ENCODE results near the gene LASP1. TPM values are rescaled to one million over a fixed set of nuclear protein-coding genes. Genes with fewer than 3 reads are reported as not detected.
A peak's percentile ranks its signal among the peaks of the same experiment; 100 is the strongest.

Gene LASP1, protein sequence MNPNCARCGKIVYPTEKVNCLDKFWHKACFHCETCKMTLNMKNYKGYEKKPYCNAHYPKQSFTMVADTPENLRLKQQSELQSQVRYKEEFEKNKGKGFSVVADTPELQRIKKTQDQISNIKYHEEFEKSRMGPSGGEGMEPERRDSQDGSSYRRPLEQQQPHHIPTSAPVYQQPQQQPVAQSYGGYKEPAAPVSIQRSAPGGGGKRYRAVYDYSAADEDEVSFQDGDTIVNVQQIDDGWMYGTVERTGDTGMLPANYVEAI
- total RNA-seq (2014; rRNA removed; shearing (Covaris generic)) (139 and 173 TPM in 2 replicates), polyA plus RNA-seq (2016; fragmentation: Nextera tagmentation; extraction: Ambion mirVana) (48.5 and 48.7 TPM in 2 replicates)
- long read RNA-seq, full-length matches to known transcripts = 13 of 20 reads
- long read RNA-seq, partial matches to known transcripts = 0 of 20 reads
- long read RNA-seq, other reads (novel, unspliced or antisense) = 7 of 20 reads

DNA sequence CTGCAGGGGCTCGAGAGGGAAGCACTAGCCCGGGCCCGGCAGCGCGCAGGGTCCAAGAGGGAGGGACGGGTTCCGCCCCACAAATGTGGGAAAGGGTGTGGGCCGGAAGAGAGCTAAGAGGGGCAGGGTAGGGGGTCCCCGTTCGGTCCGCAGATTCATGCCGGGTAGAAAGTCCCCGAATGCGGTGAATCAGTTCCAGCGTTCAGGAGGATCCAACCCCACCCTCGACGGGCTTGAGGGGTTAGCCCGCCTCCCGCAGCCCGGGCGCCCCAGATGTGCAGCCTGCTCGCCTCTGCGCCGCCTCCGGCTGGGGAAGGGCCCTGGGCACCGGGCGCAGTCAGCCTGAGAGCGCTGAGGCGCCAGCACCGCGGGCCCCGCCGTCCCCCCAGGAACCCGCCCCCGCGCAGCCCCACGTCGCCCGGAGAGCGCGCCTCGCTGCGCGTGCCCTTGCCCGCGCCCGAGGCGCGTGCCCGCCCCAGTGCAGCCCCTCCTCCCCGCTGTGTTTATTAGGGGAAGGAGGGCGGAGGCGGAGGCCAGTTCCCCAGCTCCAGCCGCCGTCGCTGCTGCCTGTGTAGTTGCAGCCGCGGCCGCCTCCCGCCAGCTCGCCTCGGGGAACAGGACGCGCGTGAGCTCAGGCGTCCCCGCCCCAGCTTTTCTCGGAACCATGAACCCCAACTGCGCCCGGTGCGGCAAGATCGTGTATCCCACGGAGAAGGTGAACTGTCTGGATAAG is at the start of gene LASP1:
LASP1 (plus strand) TSS at position 533 of the 733 bp plus-strand sequence; CDS start at position 665, 132 bp downstream.
- Histone ChIP-seq H3K4me2 (peak within 1 kb of the TSS; percentile 97), H2AFZ (peak within 1 kb of the TSS; percentile 72; the same call in 1 of the 2 replicates), H3K79me2 (replicated peaks; ENCODE audit: insufficient read depth) (peaks cover 41% of the 10 kb centered on the region), H3K36me3 (ENCODE audit: insufficient read depth) (no peaks in the 10 kb centered on the region), H3K27ac (ENCODE audit: low read depth) (peak within 1 kb of the TSS; percentile 96), H3K4me1 (ENCODE audit: insufficient read depth) (peaks cover 34% of the 10 kb centered on the region), H3F3A (replicated peaks; ENCODE audit: low read depth) (0 out of 2 replicates have a peak, but pooled peaks cover 10% of the 10 kb centered on the region), H3K9me2 (ENCODE audit: insufficient read depth) (no peaks in the 10 kb centered on the region), H3K27me3 (ENCODE audit: insufficient read depth) (no peaks in the 10 kb centered on the region), H3K4me3 (peak within 1 kb of the TSS; percentile 100), H4K20me1 (replicated peaks; ENCODE audit: insufficient read depth) (peaks cover 15% of the 10 kb centered on the region)
- Mint-ChIP-seq H3K27ac (peak within 1 kb of the TSS; percentile 95), H3K9me3 (peaks cover 6% of the 10 kb centered on the region; the same call in 2 of the 3 replicates), H3K4me3 (peak within 1 kb of the TSS; percentile 93), H3K4me1 (peaks cover 38% of the 10 kb centered on the region), H3K36me3 (ENCODE audit: low read depth) (peaks cover 3% of the 10 kb centered on the region), H3K27me3 (ENCODE audit: insufficient read depth, low read depth, poor library complexity) (peaks cover 41% of the 10 kb centered on the region)
- DNase-seq (ENCODE audit: low spot score) (peak; percentile 88), ATAC-seq (peak; percentile 53)
- TF ChIP-seq EZH2phosphoT487 (IDR thresholded peaks at IDR 0.05; ENCODE audit: unreplicated experiment) = no peak
- peak; percentile 71 for TF ChIP-seq POLR2AphosphoS5 (IDR thresholded peaks at IDR 0.05; ENCODE audit: low read depth)

DNA sequence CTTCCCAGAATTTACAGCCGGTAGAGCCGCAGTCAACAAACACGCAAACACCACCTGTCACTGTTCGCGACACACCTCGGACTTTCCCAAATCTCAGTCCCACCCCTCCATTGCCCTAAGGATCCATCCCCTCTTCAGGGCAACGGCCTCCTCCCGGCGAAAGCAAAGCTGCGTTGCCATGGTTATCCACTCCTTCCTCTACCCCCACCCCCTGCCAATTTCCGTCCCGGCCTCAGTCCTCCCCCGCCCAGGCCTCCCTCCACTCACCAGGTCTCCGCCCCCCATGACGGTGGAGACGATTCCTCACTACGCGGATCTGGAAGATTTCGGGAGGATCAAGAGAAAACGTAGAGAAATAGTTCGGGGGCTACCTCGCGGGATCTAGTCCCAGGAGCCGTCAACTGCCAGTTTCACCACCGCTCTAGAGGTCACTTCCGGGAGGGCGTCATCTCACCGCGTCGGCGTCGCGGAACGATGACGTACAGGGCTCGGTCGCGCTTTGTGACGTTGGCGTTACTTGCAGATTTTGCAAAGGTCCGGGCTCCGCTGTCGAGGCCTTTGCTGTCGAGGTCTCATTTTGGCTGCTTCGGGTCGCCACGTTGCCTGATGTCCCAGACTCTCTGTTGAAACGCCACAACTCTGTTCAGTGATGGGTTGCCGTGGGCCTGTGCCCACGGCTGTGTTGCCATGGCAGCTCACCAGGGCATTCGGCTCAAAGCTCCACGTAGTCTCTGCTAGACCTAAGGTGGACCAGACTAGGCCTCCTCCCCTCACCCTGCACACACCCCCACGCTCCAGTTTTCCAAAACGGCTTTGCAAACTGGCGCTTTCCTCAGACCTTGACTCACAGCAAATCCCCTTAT is 44.7 kb upstream of the LASP1 start, which contains the start of gene CWC25:
CWC25 (minus strand) TSS at position 423 of the 863 bp plus-strand sequence; CDS start at position 285, 138 bp downstream.
- Histone ChIP-seq H3K27ac (ENCODE audit: low read depth) (peak within 1 kb of the TSS; percentile 98), H3K36me3 (ENCODE audit: insufficient read depth) (peaks cover under 1% of the 10 kb centered on the region; the same call in 1 of the 2 replicates), H3F3A (replicated peaks; ENCODE audit: low read depth) (0 out of 2 replicates have a peak, but pooled peaks cover 15% of the 10 kb centered on the region), H3K4me2 (peak within 1 kb of the TSS; percentile 82), H4K20me1 (replicated peaks; ENCODE audit: insufficient read depth) (no peaks in the 10 kb centered on the region; the same call in 1 of the 2 replicates), H3K4me1 (ENCODE audit: insufficient read depth) (no peaks in the 10 kb centered on the region; the same call in 1 of the 2 replicates), H2AFZ (peak within 1 kb of the TSS; percentile 52; the same call in 1 of the 2 replicates), H3K27me3 (ENCODE audit: insufficient read depth) (no peaks in the 10 kb centered on the region), H3K79me2 (replicated peaks; ENCODE audit: insufficient read depth) (peaks cover 29% of the 10 kb centered on the region), H3K9me2 (ENCODE audit: insufficient read depth) (no peaks in the 10 kb centered on the region), H3K4me3 (peak within 1 kb of the TSS; percentile 68)
- peaks cover 11% of the 10 kb centered on the region for H3K27me3 Mint-ChIP-seq (ENCODE audit: insufficient read depth, low read depth, poor library complexity)
- H3K36me3 Mint-ChIP-seq (ENCODE audit: low read depth) = peaks cover 10% of the 10 kb centered on the region
- peak within 1 kb of the TSS; percentile 99 for H3K4me3 Mint-ChIP-seq
- H3K27ac Mint-ChIP-seq = peak within 1 kb of the TSS; percentile 100
- DNase-seq (ENCODE audit: low spot score) = peak; percentile 92
- H3K9me3 Mint-ChIP-seq = peaks cover 4% of the 10 kb centered on the region; the same call in 1 of the 3 replicates
- peak; percentile 89 for ATAC-seq
- peaks cover 4% of the 10 kb centered on the region; the same call in 2 of the 3 replicates for H3K4me1 Mint-ChIP-seq
- no peak for TF ChIP-seq JUNB (IDR thresholded peaks at IDR 0.05; ENCODE audit: unreplicated experiment)
- TF ChIP-seq, protein P1, sequence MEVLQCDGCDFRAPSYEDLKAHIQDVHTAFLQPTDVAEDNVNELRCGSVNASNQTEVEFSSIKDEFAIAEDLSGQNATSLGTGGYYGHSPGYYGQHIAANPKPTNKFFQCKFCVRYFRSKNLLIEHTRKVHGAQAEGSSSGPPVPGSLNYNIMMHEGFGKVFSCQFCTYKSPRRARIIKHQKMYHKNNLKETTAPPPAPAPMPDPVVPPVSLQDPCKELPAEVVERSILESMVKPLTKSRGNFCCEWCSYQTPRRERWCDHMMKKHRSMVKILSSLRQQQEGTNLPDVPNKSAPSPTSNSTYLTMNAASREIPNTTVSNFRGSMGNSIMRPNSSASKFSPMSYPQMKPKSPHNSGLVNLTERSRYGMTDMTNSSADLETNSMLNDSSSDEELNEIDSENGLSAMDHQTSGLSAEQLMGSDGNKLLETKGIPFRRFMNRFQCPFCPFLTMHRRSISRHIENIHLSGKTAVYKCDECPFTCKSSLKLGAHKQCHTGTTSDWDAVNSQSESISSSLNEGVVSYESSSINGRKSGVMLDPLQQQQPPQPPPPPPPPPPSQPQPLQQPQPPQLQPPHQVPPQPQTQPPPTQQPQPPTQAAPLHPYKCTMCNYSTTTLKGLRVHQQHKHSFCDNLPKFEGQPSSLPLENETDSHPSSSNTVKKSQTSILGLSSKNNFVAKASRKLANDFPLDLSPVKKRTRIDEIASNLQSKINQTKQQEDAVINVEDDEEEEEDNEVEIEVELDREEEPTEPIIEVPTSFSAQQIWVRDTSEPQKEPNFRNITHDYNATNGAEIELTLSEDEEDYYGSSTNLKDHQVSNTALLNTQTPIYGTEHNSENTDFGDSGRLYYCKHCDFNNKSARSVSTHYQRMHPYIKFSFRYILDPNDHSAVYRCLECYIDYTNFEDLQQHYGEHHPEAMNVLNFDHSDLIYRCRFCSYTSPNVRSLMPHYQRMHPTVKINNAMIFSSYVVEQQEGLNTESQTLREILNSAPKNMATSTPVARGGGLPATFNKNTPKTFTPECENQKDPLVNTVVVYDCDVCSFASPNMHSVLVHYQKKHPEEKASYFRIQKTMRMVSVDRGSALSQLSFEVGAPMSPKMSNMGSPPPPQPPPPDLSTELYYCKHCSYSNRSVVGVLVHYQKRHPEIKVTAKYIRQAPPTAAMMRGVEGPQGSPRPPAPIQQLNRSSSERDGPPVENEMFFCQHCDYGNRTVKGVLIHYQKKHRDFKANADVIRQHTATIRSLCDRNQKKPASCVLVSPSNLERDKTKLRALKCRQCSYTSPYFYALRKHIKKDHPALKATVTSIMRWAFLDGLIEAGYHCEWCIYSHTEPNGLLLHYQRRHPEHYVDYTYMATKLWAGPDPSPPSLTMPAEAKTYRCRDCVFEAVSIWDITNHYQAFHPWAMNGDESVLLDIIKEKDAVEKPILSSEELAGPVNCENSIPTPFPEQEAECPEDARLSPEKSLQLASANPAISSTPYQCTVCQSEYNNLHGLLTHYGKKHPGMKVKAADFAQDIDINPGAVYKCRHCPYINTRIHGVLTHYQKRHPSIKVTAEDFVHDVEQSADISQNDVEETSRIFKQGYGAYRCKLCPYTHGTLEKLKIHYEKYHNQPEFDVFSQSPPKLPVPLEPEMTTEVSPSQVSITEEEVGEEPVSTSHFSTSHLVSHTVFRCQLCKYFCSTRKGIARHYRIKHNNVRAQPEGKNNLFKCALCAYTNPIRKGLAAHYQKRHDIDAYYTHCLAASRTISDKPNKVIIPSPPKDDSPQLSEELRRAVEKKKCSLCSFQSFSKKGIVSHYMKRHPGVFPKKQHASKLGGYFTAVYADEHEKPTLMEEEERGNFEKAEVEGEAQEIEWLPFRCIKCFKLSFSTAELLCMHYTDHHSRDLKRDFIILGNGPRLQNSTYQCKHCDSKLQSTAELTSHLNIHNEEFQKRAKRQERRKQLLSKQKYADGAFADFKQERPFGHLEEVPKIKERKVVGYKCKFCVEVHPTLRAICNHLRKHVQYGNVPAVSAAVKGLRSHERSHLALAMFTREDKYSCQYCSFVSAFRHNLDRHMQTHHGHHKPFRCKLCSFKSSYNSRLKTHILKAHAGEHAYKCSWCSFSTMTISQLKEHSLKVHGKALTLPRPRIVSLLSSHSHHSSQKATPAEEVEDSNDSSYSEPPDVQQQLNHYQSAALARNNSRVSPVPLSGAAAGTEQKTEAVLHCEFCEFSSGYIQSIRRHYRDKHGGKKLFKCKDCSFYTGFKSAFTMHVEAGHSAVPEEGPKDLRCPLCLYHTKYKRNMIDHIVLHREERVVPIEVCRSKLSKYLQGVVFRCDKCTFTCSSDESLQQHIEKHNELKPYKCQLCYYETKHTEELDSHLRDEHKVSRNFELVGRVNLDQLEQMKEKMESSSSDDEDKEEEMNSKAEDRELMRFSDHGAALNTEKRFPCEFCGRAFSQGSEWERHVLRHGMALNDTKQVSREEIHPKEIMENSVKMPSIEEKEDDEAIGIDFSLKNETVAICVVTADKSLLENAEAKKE (CRISPR knock-in tag; IDR thresholded peaks at IDR 0.05) = no peak
- TF ChIP-seq, protein P2, sequence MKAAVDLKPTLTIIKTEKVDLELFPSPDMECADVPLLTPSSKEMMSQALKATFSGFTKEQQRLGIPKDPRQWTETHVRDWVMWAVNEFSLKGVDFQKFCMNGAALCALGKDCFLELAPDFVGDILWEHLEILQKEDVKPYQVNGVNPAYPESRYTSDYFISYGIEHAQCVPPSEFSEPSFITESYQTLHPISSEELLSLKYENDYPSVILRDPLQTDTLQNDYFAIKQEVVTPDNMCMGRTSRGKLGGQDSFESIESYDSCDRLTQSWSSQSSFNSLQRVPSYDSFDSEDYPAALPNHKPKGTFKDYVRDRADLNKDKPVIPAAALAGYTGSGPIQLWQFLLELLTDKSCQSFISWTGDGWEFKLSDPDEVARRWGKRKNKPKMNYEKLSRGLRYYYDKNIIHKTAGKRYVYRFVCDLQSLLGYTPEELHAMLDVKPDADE (IDR thresholded peaks at IDR 0.05) = peak; percentile 92
- TF ChIP-seq ZNF331 (CRISPR knock-in tag; IDR thresholded peaks at IDR 0.05; ENCODE audit: low read depth) = no peak
- TF ChIP-seq NANOG (IDR thresholded peaks at IDR 0.05; ENCODE audit: borderline replicate concordance) = no peak

Measured in GM23338 (cell line).